Endothelial cell of umbilical vein (primary cell): ENCODE results near the gene ARGLU1. TPM values are rescaled to one million over a fixed set of nuclear protein-coding genes. Genes with fewer than 3 reads are reported as not detected.

ENCODE experiments used
- BruUV-seq: library from RNA; stranded (reverse); fragments of 400-500 nt; replicated peaks from 2 replicates; lab custom pipeline; 2021; lab: Mats Ljungman, UMichigan
- CTCF ChIA-PET: fragments of 300-600, 350-600 bp; sonication (Branson Sonifier 250); formaldehyde crosslinking; loops from one replicate; lab custom pipeline; 2021; ENCODE audit warnings: antibody characterized with exemption, inconsistent platforms; lab: Charles Lee
- POLR2A ChIA-PET: fragments of 300-600, 350-600 bp; sonication (Branson Sonifier 250); formaldehyde crosslinking; loops from one replicate; lab custom pipeline; 2021; ENCODE audit warnings: antibody characterized with exemption, inconsistent platforms; lab: Charles Lee
- DNase-seq: peaks from one replicate; pipeline ENCODE4 v3.0.0-alpha.2; 2011; ENCODE audit warnings: low read depth, low spot score
- FAIRE-seq: peaks from 2 replicates; lab custom pipeline; 2011; peaks lifted over from hg19 to GRCh38; lab: Jason Lieb, UNC
- H2AFZ ChIP-seq: 2 replicates; pipeline ENCODE4 v1.6.0; 2012; ENCODE audit warnings: low read depth, low read length, control low read depth, inconsistent platforms
- H3K27ac ChIP-seq: 2 replicates; pipeline ENCODE4 v1.5.1; 2011; ENCODE audit warnings: low read depth, mild to moderate bottlenecking, control low read depth, low read length, moderate library complexity; ENCODE audit not compliant: insufficient read depth
- H3K27me3 ChIP-seq, 2 experiments: 2 replicates each; pipeline versions ENCODE4 v1.6.0 to v1.6.1; 2011; ENCODE audit warnings: low read length in 2 of 2, mixed read lengths in 1 of 2; ENCODE audit not compliant: control insufficient read depth in 2 of 2, insufficient read depth in 2 of 2
- H3K36me3 ChIP-seq, 2 experiments: 2 replicates in 1 of 2; 3 replicates in 1 of 2; pipeline ENCODE4 v1.5.1; 2011; ENCODE audit warnings: low read length in 2 of 2, mild to moderate bottlenecking in 1 of 2, moderate library complexity in 1 of 2; ENCODE audit not compliant: control insufficient read depth in 2 of 2, insufficient read depth in 2 of 2; ENCODE audit errors: extremely low read depth in 1 of 2
- H3K4me1 ChIP-seq: 3 replicates; pipeline ENCODE4 v1.5.1; 2011; ENCODE audit warnings: mild to moderate bottlenecking, low read length; ENCODE audit not compliant: control insufficient read depth, insufficient read depth; ENCODE audit errors: extremely low read depth
- H3K4me2 ChIP-seq: 2 replicates; pipeline ENCODE4 v1.6.1; 2011; ENCODE audit warnings: low read length, control low read depth, mixed read lengths; ENCODE audit not compliant: insufficient read depth
- H3K4me3 ChIP-seq, 3 experiments: fragments of 200-600 bp in 1 of 3; sonication (generic), shearing (Covaris generic) in 1 of 3; replicated peaks in 1 of 3; 2 replicates each; pipeline ENCODE4 v1.5.1; 2011 to 2016; ENCODE audit warnings: control low read depth in 3 of 3, low read length in 3 of 3, mild to moderate bottlenecking in 2 of 3, inconsistent platforms in 1 of 3, low read depth in 1 of 3, moderate library complexity in 1 of 3; ENCODE audit not compliant: insufficient read depth in 1 of 3
- H3K79me2 ChIP-seq: 2 replicates; pipeline ENCODE4 v1.6.0; 2012; ENCODE audit warnings: low read length, inconsistent platforms; ENCODE audit not compliant: control insufficient read depth, insufficient read depth
- H3K9ac ChIP-seq: replicated peaks from 2 replicates; pipeline ENCODE3; 2011; ENCODE audit warnings: low read length, control low read depth; ENCODE audit not compliant: insufficient read depth; ENCODE audit errors: extremely low read depth
- H3K9me1 ChIP-seq: replicated peaks from 3 replicates; pipeline ENCODE4 v1.6.0; 2011; ENCODE audit warnings: mild to moderate bottlenecking, low read length; ENCODE audit not compliant: control insufficient read depth, insufficient read depth; ENCODE audit errors: extremely low read depth
- H3K9me3 ChIP-seq: replicated peaks from 2 replicates; pipeline ENCODE4 v1.5.1; 2012; ENCODE audit warnings: low read length, inconsistent platforms; ENCODE audit not compliant: control insufficient read depth, insufficient read depth
- H4K20me1 ChIP-seq: replicated peaks from 2 replicates; pipeline ENCODE3; 2011; ENCODE audit warnings: mild to moderate bottlenecking, low read length; ENCODE audit not compliant: control insufficient read depth, insufficient read depth; ENCODE audit errors: extremely low read depth
- CTCF ChIP-seq, 2 donors: IDR thresholded peaks; 1 replicate in 1 of 2; 2 replicates in 1 of 2; pipeline ENCODE4 v1.5.1; 2011; ENCODE audit warnings: low read length in 2 of 2, mild to moderate bottlenecking in 2 of 2, moderate library complexity in 2 of 2, control low read depth in 1 of 2, inconsistent platforms in 1 of 2, low read depth in 1 of 2; ENCODE audit not compliant: insufficient read depth in 1 of 2; ENCODE audit errors: extremely low read depth in 1 of 2
- EZH2 ChIP-seq: IDR thresholded peaks from 2 replicates; pipeline ENCODE4 v1.6.1; 2012; ENCODE audit warnings: borderline replicate concordance, low read depth, mild to moderate bottlenecking, moderate library complexity, low read length, inconsistent platforms; ENCODE audit not compliant: severe bottlenecking
- FOS ChIP-seq: IDR thresholded peaks from 2 replicates; pipeline ENCODE4 v1.6.1; 2011; ENCODE audit warnings: mild to moderate bottlenecking, low read length, moderate library complexity, borderline replicate concordance; ENCODE audit not compliant: insufficient read depth
- GATA2 ChIP-seq: IDR thresholded peaks from 2 replicates; pipeline ENCODE4 v1.7.0; 2011; ENCODE audit warnings: low read depth, mild to moderate bottlenecking, moderate library complexity, mixed read lengths, low read length; ENCODE audit not compliant: insufficient read length, insufficient read depth
- JUN ChIP-seq: IDR thresholded peaks from 2 replicates; pipeline ENCODE4 v1.6.1; 2011; ENCODE audit warnings: borderline replicate concordance, low read depth; ENCODE audit not compliant: insufficient read length, insufficient read depth
- MAX ChIP-seq: IDR thresholded peaks from 2 replicates; pipeline ENCODE4 v1.6.1; 2011; ENCODE audit not compliant: insufficient read depth, insufficient read length
- MYC ChIP-seq: IDR thresholded peaks from one replicate; pipeline ENCODE4 v1.6.1; 2011; ENCODE audit warnings: mild to moderate bottlenecking, low read depth, low read length
- POLR2A ChIP-seq: IDR thresholded peaks from 2 replicates; pipeline ENCODE4 v1.6.1; 2012; ENCODE audit warnings: low read depth, mild to moderate bottlenecking, control low read depth, low read length
- POLR2AphosphoS5 ChIP-seq: IDR thresholded peaks from 2 replicates; pipeline ENCODE4 v1.6.1; 2012; ENCODE audit warnings: low read depth, mild to moderate bottlenecking, control low read depth, low read length, moderate library complexity; ENCODE audit not compliant: insufficient read depth
- dilution Hi-C: fragments of 300-500 bp; cut with MboI; formaldehyde crosslinking; loops from one replicate; pipeline ENCODE4 v1.15.0; 2019; ENCODE audit warnings: low sequenced_read_pairs; ENCODE audit not compliant: extremely low pct_ligation_motif_present
- intact Hi-C: fragments of 100-400 bp; cut with micrococcal nuclease; formaldehyde crosslinking; loops from one replicate; pipeline ENCODE4 v1.10.0; 2022
- polyA plus RNA-seq, 4 experiments: library from polyadenylated mRNA; depleted of rRNA in 3 of 4; stranded (reverse) in 3 of 4; unstranded in 1 of 4; fragments of >200 nt; gene quantifications; 2 replicates each; pipeline versions ENCODE4 v1.2.1 to v1.2.3, GENCODE V29; 2011 to 2012; ENCODE audit warnings: missing spikeins in 1 of 4
- total RNA-seq: library from RNA; stranded (reverse); gene quantifications from 2 replicates; pipeline ENCODE4 v1.2.3, GENCODE V29; 2021

The ARGLU1 gene
- total and polyA plus RNA-seq, 2 donors (not counting 3 experiments of a cell fraction or from before 2014, with no cell fraction given): 44.4 to 111 TPM

- no peak for TF ChIP-seq JUN
- TF ChIP-seq GATA2: no peak
- TF ChIP-seq EZH2: no peak
- TF ChIP-seq MAX: peak; percentile 16
- TF ChIP-seq MYC: no peak
- peak; percentile 30 for TF ChIP-seq POLR2AphosphoS5
- no peak for TF ChIP-seq POLR2A
- TF ChIP-seq CTCF (IDR thresholded peaks at IDR 0.05; ENCODE audit: extremely low read depth in 1 of 2, insufficient read depth in 1 of 2, low read depth in 1 of 2, low read length in 2 of 2): peak; percentile 95 to 96
- TF ChIP-seq FOS: no peak
- BruUV-seq: TSS peak; percentile 20
- Histone ChIP-seq H3K27ac (peak overlapping the region; percentile 35), H3K4me1 (peaks cover 37% of the 10 kb centered on the region), H3K9ac (peak overlapping the region; percentile 58), H3K4me2 (peak overlapping the region; percentile 80), H3K9me1 (no peaks in the 10 kb centered on the region), H2AFZ (no peak overlapping the region), H3K9me3 (no peaks in the 10 kb centered on the region), H3K27me3 (no peaks in the 10 kb centered on the region), H3K36me3 (no peaks in the 10 kb centered on the region), H4K20me1 (peaks cover 3% of the 10 kb centered on the region), H3K79me2 (peaks cover 28% of the 10 kb centered on the region), H3K4me3 (peak overlapping the region; percentile 16 to 54 (median 53))
- DNase-seq (peak; percentile 94), FAIRE-seq (peak; percentile 94)
- ChIA-PET POLR2A (interaction anchor here (0.7 to 1.5 kb wide), 4 partner anchors 30 to 245 kb away, joined by 4 to 5 read pairs (median 4); no protein-coding TSS in a partner anchor), CTCF (interaction anchor here (0.7 to 5.0 kb wide), 42 partner anchors 10 to 1965 kb away, joined by 3 to 60 read pairs (median 5); partner anchors contain the start of gene ARGLU1)
- intact Hi-C loops: loop anchor here (1.0 to 10.0 kb wide), 13 partner anchors 31 to 1965 kb away; no protein-coding TSS in a partner anchor
- dilution Hi-C loops: no loop called here
Measured at GRCh38 chr13:106536244-106537034, 31.5 kb downstream of the ARGLU1 start.
